Measurements from ENCODE around the gene SLC3A2. TPM values are rescaled to one million over a fixed set of nuclear protein-coding genes. Genes with fewer than 3 reads are reported as not detected.

SLC3A2 gene
- total RNA-seq, 4 donors from 2014 or later = 108 to 148 (median 133) TPM

GRCh38 chr11:62889484-62890437 is 9.1 kb downstream of the SLC3A2 start:
- Histone ChIP-seq H3K36me3 (peaks cover 16 to 58% (median 38%) of the 10 kb centered on the region in 3 donors), H3K27ac (peak overlapping the region in 3 of 4 donors; percentile 8 to 28 (median 27)), H3K4me1 (peaks cover 0 to 52% (median 10%) of the 10 kb centered on the region in 4 donors), H3K27me3 (no peaks in the 10 kb centered on the region), H3K9me3 (no peaks in the 10 kb centered on the region), H3K4me3 (no peak overlapping the region)
- WGBS, 2 donors = 44 to 54% methylated on average over 11 of the region's 11 CpGs
- DNase-seq (ENCODE audit: low spot score in 2 of 2) = no peak
- TF ChIP-seq EP300 (IDR thresholded peaks at IDR 0.05) (no peak), POLR2A (IDR thresholded peaks at IDR 0.05) (no peak), CTCF (IDR thresholded peaks at IDR 0.05) (no peak)

- H3K27ac ChIP-seq = no peak overlapping the region
- H3K4me1 ChIP-seq = peaks cover 0 to 28% (median 8%) of the 10 kb centered on the region in 4 donors
- no peaks in the 10 kb centered on the region for H3K9me3 ChIP-seq
- TF ChIP-seq EP300 (IDR thresholded peaks at IDR 0.05) (no peak), POLR2A (IDR thresholded peaks at IDR 0.05) (no peak), CTCF (IDR thresholded peaks at IDR 0.05) (no peak)
- no peak for DNase-seq (ENCODE audit: low spot score in 2 of 2)
- H3K36me3 ChIP-seq = peaks cover 9 to 32% (median 17%) of the 10 kb centered on the region in 3 donors
- H3K27me3 ChIP-seq = no peaks in the 10 kb centered on the region
- WGBS, 2 donors = 82 to 84% methylated on average over 10 of the region's 10 CpGs
- H3K4me3 ChIP-seq = no peak overlapping the region
These were observed 11.6 kb downstream of the SLC3A2 start for GRCh38 chr11:62892077-62892922.

- TF ChIP-seq CTCF (IDR thresholded peaks at IDR 0.05) (no peak), EP300 (IDR thresholded peaks at IDR 0.05) (no peak), POLR2A (IDR thresholded peaks at IDR 0.05) (no peak)
- Histone ChIP-seq H3K27ac (no peak overlapping the region), H3K4me3 (no peak overlapping the region)
These were observed 14.8 kb downstream of the SLC3A2 start for GRCh38 chr11:62895501-62895900.

GRCh38 chr11:62896049-62896448 is 15.4 kb downstream of the SLC3A2 start:
- Histone ChIP-seq H3K9me3 (no peaks in the 10 kb centered on the region), H3K4me3 (no peak overlapping the region), H3K27me3 (no peaks in the 10 kb centered on the region), H3K27ac (no peak overlapping the region), H3K36me3 (no peaks in the 10 kb centered on the region), H3K4me1 (no peaks in the 10 kb centered on the region)
- 59 to 70% methylated on average over 10 of the region's 10 CpGs for WGBS, 2 donors
- TF ChIP-seq EP300 (IDR thresholded peaks at IDR 0.05) (peak in 1 of 2 donors; percentile 57), CTCF (IDR thresholded peaks at IDR 0.05) (no peak), POLR2A (IDR thresholded peaks at IDR 0.05) (no peak)
- DNase-seq (ENCODE audit: low spot score in 2 of 2) = no peak

More at GRCh38 chr11:62895501-62895900, 14.8 kb downstream of the SLC3A2 start:
- Histone ChIP-seq H3K36me3 (peaks cover 0 to 3% (median 0%) of the 10 kb centered on the region in 3 donors), H3K27me3 (no peaks in the 10 kb centered on the region), H3K4me1 (no peaks in the 10 kb centered on the region), H3K9me3 (no peaks in the 10 kb centered on the region)
- no peak for DNase-seq (ENCODE audit: low spot score in 2 of 2)
- WGBS, 2 donors = 75 to 81% methylated on average over 6 of the region's 6 CpGs
